Measurements from ENCODE around the gene NPAS3.

Gene NPAS3

DNA sequence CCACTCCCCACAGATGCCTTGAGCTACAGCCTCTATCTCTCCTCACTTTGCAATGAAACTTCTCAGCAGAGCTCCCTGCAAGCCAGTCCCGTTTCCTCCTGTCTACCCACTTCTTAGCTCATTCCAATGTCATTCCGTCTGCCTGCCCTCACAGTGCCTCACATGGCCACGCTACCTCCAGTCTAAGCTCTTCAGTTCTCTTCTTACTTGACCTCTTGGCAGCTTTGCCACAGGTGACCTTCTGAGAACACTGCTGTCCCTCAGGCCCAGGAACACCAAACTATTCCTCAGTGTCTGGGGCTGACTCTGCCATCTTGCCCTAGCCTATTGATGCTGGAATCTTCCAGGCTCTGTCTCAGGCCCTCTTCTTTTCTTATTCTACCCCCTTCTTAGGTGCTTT, 902.1 kb downstream of the NPAS3 start:
- TF ChIP-seq FOXP2 (optimal IDR thresholded peaks at IDR 0.05; ENCODE audit: borderline replicate concordance, extremely low read depth, extremely low read length, insufficient read depth) (no peak), TAF1 (IDR thresholded peaks at IDR 0.05; ENCODE audit: borderline replicate concordance, insufficient read depth, low read length) (no peak), POLR2AphosphoS5 (IDR thresholded peaks at IDR 0.05; ENCODE audit: low read depth, low read length) (no peak), SIN3A (IDR thresholded peaks at IDR 0.05; ENCODE audit: borderline replicate concordance, insufficient read depth, low read length) (no peak), REST (IDR thresholded peaks at IDR 0.05; ENCODE audit: insufficient read depth in 1 of 2, low read depth in 2 of 2, low read length in 2 of 2) (no peak)

DNA sequence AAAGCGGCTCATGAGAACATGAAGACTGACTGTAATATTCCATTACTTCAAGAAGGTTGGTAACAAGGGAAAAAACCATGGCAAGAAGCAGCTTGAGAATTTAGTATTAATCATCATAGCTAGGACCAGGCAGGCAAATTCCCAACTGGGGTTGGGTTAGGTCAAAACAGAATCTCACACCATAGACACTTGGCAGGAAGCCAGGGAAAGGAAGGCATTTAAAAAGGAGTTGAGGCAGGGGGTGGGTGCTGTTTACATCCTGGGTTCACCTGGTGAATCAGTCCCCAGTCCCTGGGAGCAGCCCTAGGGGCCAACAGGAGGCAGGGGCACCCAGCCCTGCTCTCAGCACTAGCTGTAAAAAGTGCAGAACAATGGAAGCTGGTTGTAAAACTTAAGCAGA, 903.6 kb downstream of the NPAS3 start:
- TF ChIP-seq FOXP2 (optimal IDR thresholded peaks at IDR 0.05; ENCODE audit: borderline replicate concordance, extremely low read depth, extremely low read length, insufficient read depth): no peak
- TF ChIP-seq REST (IDR thresholded peaks at IDR 0.05; ENCODE audit: insufficient read depth in 1 of 2, low read depth in 2 of 2, low read length in 2 of 2): no peak
- no peak for TF ChIP-seq TAF1 (IDR thresholded peaks at IDR 0.05; ENCODE audit: borderline replicate concordance, insufficient read depth, low read length)
- no peak for TF ChIP-seq SIN3A (IDR thresholded peaks at IDR 0.05; ENCODE audit: borderline replicate concordance, insufficient read depth, low read length)
- no peak for TF ChIP-seq POLR2AphosphoS5 (IDR thresholded peaks at IDR 0.05; ENCODE audit: low read depth, low read length)

DNA sequence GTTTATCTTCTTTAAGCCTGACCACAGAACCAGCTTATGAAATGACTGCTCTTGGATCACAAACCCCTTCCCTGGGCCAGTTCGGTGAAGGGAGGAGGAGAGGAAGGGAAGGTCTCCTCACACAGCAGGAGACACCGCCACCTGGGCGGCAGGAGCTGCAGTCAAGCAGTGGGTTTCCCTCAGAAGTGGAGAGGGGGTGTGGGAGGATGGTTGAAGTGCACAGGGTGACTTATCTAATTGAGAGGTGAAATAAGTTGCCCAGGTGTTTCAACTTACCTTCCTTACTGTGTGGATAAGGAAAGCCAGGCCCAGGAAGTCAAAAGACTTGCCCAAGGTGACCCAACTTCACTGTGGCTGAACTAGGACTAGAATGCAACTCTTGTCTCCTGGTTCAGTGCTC, 905.4 kb downstream of the NPAS3 start:
- no peak for TF ChIP-seq POLR2AphosphoS5 (IDR thresholded peaks at IDR 0.05; ENCODE audit: low read depth, low read length)
- TF ChIP-seq FOXP2 (optimal IDR thresholded peaks at IDR 0.05; ENCODE audit: borderline replicate concordance, extremely low read depth, extremely low read length, insufficient read depth): no peak
- TF ChIP-seq REST (IDR thresholded peaks at IDR 0.05; ENCODE audit: insufficient read depth in 1 of 2, low read depth in 2 of 2, low read length in 2 of 2): no peak
- TF ChIP-seq SIN3A (IDR thresholded peaks at IDR 0.05; ENCODE audit: borderline replicate concordance, insufficient read depth, low read length): no peak
- TF ChIP-seq TAF1 (IDR thresholded peaks at IDR 0.05; ENCODE audit: borderline replicate concordance, insufficient read depth, low read length): no peak

GRCh38 chr14:33846100-33846824, 907.6 kb downstream of the NPAS3 start:
- TF ChIP-seq FOXP2 (optimal IDR thresholded peaks at IDR 0.05; ENCODE audit: borderline replicate concordance, extremely low read depth, extremely low read length, insufficient read depth) (no peak), REST (IDR thresholded peaks at IDR 0.05; ENCODE audit: insufficient read depth in 1 of 2, low read depth in 2 of 2, low read length in 2 of 2) (no peak), TAF1 (IDR thresholded peaks at IDR 0.05; ENCODE audit: borderline replicate concordance, insufficient read depth, low read length) (no peak), POLR2AphosphoS5 (IDR thresholded peaks at IDR 0.05; ENCODE audit: low read depth, low read length) (no peak), SIN3A (IDR thresholded peaks at IDR 0.05; ENCODE audit: borderline replicate concordance, insufficient read depth, low read length) (no peak)

Measured in PFSK-1 (cell line).